ENCODE data around the gene FAM180A. TPM values are rescaled to one million over a fixed set of nuclear protein-coding genes. Genes with fewer than 3 reads are reported as not detected.

FAM180A gene
- polyA plus RNA-seq, 1 experiment, result 5.5 TPM

DNA sequence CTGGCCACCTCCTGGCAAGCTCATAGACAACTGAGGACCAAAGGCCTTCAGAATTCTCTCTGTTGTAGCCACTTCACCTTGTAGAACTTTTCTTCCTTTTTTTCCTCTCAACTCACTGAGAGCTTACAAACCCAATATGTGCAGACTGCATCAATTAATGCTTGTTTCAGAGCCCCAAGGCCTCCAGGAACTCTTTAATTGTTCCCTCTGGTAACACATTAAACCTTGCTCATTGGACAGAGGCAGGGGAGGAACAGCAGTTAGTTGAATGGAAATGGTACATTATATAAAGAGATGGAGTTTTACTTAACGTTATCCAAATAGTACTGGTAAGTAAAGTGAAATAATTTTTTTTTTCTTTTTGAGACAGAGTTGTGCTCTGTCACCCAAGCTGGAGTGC, 61.1 kb downstream of the FAM180A start:
- DNase-seq (ENCODE audit: low read depth, low spot score), result no peak
- ChIA-PET POLR2A (no interaction called here), CTCF (interaction anchor here (0.7 to 7.7 kb wide), 4 partner anchors 14 to 323 kb away, joined by 3 to 44 read pairs (median 3); no protein-coding TSS in a partner anchor)
- TF ChIP-seq, protein P1, sequence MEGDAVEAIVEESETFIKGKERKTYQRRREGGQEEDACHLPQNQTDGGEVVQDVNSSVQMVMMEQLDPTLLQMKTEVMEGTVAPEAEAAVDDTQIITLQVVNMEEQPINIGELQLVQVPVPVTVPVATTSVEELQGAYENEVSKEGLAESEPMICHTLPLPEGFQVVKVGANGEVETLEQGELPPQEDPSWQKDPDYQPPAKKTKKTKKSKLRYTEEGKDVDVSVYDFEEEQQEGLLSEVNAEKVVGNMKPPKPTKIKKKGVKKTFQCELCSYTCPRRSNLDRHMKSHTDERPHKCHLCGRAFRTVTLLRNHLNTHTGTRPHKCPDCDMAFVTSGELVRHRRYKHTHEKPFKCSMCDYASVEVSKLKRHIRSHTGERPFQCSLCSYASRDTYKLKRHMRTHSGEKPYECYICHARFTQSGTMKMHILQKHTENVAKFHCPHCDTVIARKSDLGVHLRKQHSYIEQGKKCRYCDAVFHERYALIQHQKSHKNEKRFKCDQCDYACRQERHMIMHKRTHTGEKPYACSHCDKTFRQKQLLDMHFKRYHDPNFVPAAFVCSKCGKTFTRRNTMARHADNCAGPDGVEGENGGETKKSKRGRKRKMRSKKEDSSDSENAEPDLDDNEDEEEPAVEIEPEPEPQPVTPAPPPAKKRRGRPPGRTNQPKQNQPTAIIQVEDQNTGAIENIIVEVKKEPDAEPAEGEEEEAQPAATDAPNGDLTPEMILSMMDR (IDR thresholded peaks at IDR 0.05; ENCODE audit: low read depth, low read length), result no peak
- no peak overlapping the region for H3K4me3 ChIP-seq (ENCODE audit: low read depth, low read length)
- H3K27ac ChIP-seq (ENCODE audit: low read depth, low read length), result no peak overlapping the region
- no peaks in the 10 kb centered on the region for H3K9me3 ChIP-seq (ENCODE audit: control insufficient read depth, insufficient read depth, low read length)
- no peaks in the 10 kb centered on the region for H3K27me3 ChIP-seq (ENCODE audit: control insufficient read depth, insufficient read depth, low read length)

DNA sequence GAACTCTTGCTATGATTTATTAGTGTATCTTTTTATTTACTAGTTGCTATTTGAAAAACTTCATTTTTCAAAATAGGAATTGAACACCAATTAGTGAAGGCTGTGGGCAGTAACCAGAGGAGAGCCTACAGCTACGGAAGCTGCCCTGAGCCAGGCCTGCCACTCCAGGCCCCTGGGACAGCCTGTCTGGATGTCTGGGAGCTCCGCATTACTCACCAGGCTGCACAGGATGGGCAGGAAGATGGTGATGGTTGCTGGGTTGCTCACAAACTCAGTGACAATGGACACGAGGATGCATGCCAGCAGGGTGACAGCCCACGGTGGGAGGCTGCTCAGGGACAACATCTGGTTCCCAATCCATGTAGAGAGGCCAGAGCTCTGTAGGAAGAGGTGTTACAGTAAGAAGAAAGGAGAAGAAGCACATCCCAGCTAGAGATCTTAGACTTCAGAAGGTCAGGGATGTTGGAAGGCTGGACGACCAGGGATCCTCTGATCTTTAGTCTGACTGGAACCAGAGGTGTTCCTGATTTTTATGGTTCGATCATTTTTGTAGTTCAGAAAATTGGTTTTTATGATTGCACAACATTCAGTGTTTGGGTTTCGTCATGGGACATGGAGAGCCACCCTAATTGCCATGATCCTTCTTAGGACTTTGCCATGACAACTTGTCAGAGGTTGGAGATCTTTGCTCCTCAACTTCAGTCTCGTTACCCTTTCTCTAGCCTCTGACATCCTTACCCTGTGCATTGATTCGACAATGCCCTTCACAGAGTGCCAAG, 63.1 kb downstream of the FAM180A start:
- POLR2A ChIA-PET, result no interaction called here
- Histone ChIP-seq H3K4me3 (ENCODE audit: low read depth, low read length) (no peak overlapping the region), H3K9me3 (ENCODE audit: control insufficient read depth, insufficient read depth, low read length) (no peaks in the 10 kb centered on the region), H3K27ac (ENCODE audit: low read depth, low read length) (no peak overlapping the region), H3K27me3 (ENCODE audit: control insufficient read depth, insufficient read depth, low read length) (no peaks in the 10 kb centered on the region)
- DNase-seq (ENCODE audit: low read depth, low spot score), result no peak
- CTCF ChIA-PET, result interaction anchor here (1.6 to 7.7 kb wide), 2 partner anchors 12 to 40 kb away, joined by 4 to 44 read pairs; no protein-coding TSS in a partner anchor
- TF ChIP-seq, protein P1 (IDR thresholded peaks at IDR 0.05; ENCODE audit: low read depth, low read length), result no peak

DNA sequence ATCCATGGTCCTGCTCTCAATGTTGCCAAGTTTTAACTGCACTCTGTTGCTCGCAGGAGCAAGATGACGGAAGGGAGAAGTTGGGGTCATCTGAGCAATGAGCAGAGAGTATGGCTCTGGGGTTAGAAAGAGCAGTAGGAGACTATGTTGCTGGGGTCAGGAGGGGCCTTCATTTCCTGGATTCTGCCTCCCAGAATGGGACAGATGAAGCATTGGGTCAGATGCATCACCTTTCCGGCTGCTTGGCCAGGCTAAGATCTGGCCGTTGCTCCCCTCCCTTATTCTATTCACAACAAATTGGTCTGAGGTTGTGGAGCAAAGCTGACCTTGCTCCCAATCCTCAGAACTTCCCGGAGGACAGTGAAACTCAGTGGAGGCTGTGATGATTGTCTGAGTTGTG, 63.9 kb downstream of the FAM180A start:
- TF ChIP-seq, protein P1 (IDR thresholded peaks at IDR 0.05; ENCODE audit: low read depth, low read length), result no peak
- DNase-seq (ENCODE audit: low read depth, low spot score), result no peak
- CTCF ChIA-PET, result interaction anchor here (1.6 to 7.7 kb wide), 2 partner anchors 11 to 39 kb away, joined by 4 to 44 read pairs; no protein-coding TSS in a partner anchor
- Histone ChIP-seq H3K27me3 (ENCODE audit: control insufficient read depth, insufficient read depth, low read length) (no peaks in the 10 kb centered on the region), H3K4me3 (ENCODE audit: low read depth, low read length) (no peak overlapping the region), H3K9me3 (ENCODE audit: control insufficient read depth, insufficient read depth, low read length) (no peaks in the 10 kb centered on the region), H3K27ac (ENCODE audit: low read depth, low read length) (no peak overlapping the region)
- POLR2A ChIA-PET, result no interaction called here

DNA sequence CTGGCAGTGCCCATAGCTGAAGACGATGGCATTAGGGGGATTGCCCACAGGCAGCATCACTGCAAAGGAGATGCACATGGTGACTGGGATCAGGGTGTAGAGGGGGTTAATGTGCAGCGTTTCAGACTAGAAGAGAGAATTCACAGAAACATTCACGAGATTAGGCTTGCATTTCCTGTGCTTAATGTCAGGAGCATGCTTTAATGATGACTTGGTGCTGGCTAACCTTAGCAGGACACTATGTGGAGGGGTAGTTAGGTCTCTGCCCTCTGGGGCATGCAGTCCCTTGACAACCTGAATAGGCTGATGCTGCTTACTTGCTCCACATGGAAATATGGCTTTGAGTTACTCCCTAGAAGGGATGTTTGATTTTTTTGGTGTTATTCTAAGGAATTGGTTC, 64.5 kb downstream of the FAM180A start:
- Histone ChIP-seq H3K9me3 (ENCODE audit: control insufficient read depth, insufficient read depth, low read length) (no peaks in the 10 kb centered on the region), H3K27ac (ENCODE audit: low read depth, low read length) (peak overlapping the region; percentile 24), H3K27me3 (ENCODE audit: control insufficient read depth, insufficient read depth, low read length) (no peaks in the 10 kb centered on the region), H3K4me3 (ENCODE audit: low read depth, low read length) (no peak overlapping the region)
- ChIA-PET POLR2A (no interaction called here), CTCF (interaction anchor here (0.8 to 7.7 kb wide), 4 partner anchors 11 to 117 kb away, joined by 4 to 44 read pairs (median 6); no protein-coding TSS in a partner anchor)
- TF ChIP-seq, protein P1 (IDR thresholded peaks at IDR 0.05; ENCODE audit: low read depth, low read length), result no peak
- DNase-seq (ENCODE audit: low read depth, low spot score), result no peak

DNA sequence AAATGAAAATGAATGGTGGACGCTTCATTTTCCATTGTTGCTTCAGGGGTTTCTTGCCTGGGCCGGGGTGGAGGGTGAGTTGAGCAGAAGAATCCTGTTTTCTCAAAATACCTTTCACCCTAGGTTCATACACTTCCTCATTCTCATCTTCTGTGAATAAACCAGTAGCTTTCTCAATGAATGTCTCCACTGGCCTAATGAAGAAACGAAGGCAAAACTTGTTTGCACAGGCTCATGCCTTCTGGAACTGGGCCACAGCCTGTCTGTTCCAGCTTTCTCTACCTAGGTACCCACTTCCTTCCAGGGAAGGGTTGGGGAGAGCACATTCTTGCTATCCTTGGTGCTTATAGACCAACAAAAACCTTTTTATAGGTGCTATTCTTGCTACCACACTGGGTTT, 65.0 kb downstream of the FAM180A start:
- ChIA-PET POLR2A (no interaction called here), CTCF (interaction anchor here (0.8 to 7.7 kb wide), 4 partner anchors 10 to 117 kb away, joined by 4 to 44 read pairs (median 6); no protein-coding TSS in a partner anchor)
- Histone ChIP-seq H3K9me3 (ENCODE audit: control insufficient read depth, insufficient read depth, low read length) (no peaks in the 10 kb centered on the region), H3K27ac (ENCODE audit: low read depth, low read length) (peak overlapping the region; percentile 24), H3K27me3 (ENCODE audit: control insufficient read depth, insufficient read depth, low read length) (no peaks in the 10 kb centered on the region), H3K4me3 (ENCODE audit: low read depth, low read length) (no peak overlapping the region)
- TF ChIP-seq, protein P1 (IDR thresholded peaks at IDR 0.05; ENCODE audit: low read depth, low read length), result no peak
- DNase-seq (ENCODE audit: low read depth, low spot score), result no peak
